ENCODE results near the gene MYH15. TPM values are rescaled to one million over a fixed set of nuclear protein-coding genes. Genes with fewer than 3 reads are reported as not detected.
"Not testable (repeated sequence)": the region's sequence is repeated elsewhere in the genome, so short reads cannot be mapped to it uniquely, and the experiment has no call there.

Gene MYH15
- polyA plus RNA-seq, 1 donor: 0.63 TPM

- no peak for DNase-seq
Measured at GRCh38 chr3:108383306-108383705, 127.1 kb downstream of the MYH15 start.

- no peak for DNase-seq
Measured at GRCh38 chr3:108381529-108382140, 128.8 kb downstream of the MYH15 start.

GRCh38 chr3:108380128-108380795 is 130.1 kb downstream of the MYH15 start:
- DNase-seq: no peak

GRCh38 chr3:108378952-108379342 is 131.4 kb downstream of the MYH15 start:
- DNase-seq: not testable (repeated sequence)

- DNase-seq: no peak
Measured at GRCh38 chr3:108378153-108378951, 132.0 kb downstream of the MYH15 start.

- DNase-seq: no peak
Measured at GRCh38 chr3:108377384-108377783, 133.0 kb downstream of the MYH15 start.

- no peak for DNase-seq
Measured at GRCh38 chr3:108376026-108376425, 134.4 kb downstream of the MYH15 start.

GRCh38 chr3:108359011-108359410 is 151.4 kb downstream of the MYH15 start:
- no peak for DNase-seq

- no peak for DNase-seq
Measured at GRCh38 chr3:108357042-108357441, 153.4 kb downstream of the MYH15 start.

- DNase-seq: no peak
Measured at GRCh38 chr3:108354562-108354961, 155.8 kb downstream of the MYH15 start.

GRCh38 chr3:108352176-108352575 is 158.2 kb downstream of the MYH15 start:
- DNase-seq: no peak

- no peak for DNase-seq
Measured at GRCh38 chr3:108346301-108347227, 163.8 kb downstream of the MYH15 start.

- no peak for DNase-seq
Measured at GRCh38 chr3:108345492-108346205, 164.7 kb downstream of the MYH15 start.

GRCh38 chr3:108343491-108343890 is 166.9 kb downstream of the MYH15 start:
- no peak for DNase-seq

GRCh38 chr3:108342837-108343486 is 167.4 kb downstream of the MYH15 start:
- DNase-seq: no peak

GRCh38 chr3:108341911-108342310 is 168.5 kb downstream of the MYH15 start:
- DNase-seq: no peak

- no peak for DNase-seq
Measured at GRCh38 chr3:108338901-108339545, 171.4 kb downstream of the MYH15 start.

- DNase-seq: no peak
Measured at GRCh38 chr3:108334701-108335100, 175.7 kb downstream of the MYH15 start.

- no peak for DNase-seq
Measured at GRCh38 chr3:108333961-108334360, 176.4 kb downstream of the MYH15 start.

GRCh38 chr3:108331792-108332191 is 178.6 kb downstream of the MYH15 start:
- no peak for DNase-seq
